HG02973 (cell line): ENCODE results near the gene GTPBP4.
"Not testable (repeated sequence)": the region's sequence is repeated elsewhere in the genome, so short reads cannot be mapped to it uniquely, and the experiment has no call there.

Experiments used
- ATAC-seq: cut with Tn5 transposase; IDR thresholded peaks from one replicate; pipeline ENCODE4 v1.9.1; 2021; ENCODE audit warnings: moderate library complexity; ENCODE audit not compliant: unreplicated experiment

The GTPBP4 gene

GRCh38 chr10:988667-989545 is 672 bp downstream of the GTPBP4 start:
- peak; percentile 8 for ATAC-seq

GRCh38 chr10:990808-991207 is 2.6 kb downstream of the GTPBP4 start:
- no peak for ATAC-seq

GRCh38 chr10:992467-992866 is 4.2 kb downstream of the GTPBP4 start:
- no peak for ATAC-seq

GRCh38 chr10:992871-993270 is 4.6 kb downstream of the GTPBP4 start:
- no peak for ATAC-seq

DNA sequence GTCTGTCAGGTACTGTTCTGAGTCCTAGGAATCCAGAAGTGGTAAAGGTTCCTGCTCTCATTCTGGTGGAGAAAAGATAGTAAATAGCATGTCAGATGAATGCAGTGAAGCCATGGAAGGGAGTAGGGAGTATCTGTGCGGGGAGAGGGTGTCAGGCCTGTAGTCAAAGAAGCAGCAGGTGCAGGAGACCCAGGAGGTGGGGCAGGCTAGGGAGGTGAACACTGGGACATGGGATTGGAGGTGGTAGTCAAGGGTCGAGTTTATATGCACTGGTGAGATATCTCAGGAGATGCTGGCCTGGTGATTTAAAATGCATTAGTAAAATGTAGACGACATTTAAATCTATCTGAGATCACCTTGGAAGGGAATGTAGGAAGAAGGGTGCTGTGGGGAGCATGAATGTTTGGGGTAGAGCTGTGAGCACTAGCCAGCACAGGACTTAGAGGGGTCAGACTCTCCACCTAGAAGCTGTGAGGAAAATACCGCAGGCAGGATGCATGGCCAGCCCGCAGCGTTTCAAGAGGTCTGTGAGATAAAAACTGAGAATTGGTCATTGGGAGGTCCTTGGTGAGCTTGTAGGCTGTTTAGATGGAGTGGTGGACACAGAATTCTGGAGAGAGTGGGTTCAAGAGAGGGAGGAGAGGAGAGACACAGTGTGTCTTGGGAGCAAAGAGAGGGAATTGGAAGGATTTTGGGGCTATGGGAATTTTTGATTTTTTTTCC is 6.8 kb downstream of the GTPBP4 start:
- no peak for ATAC-seq

GRCh38 chr10:995559-995926 is 7.3 kb downstream of the GTPBP4 start:
- ATAC-seq: no peak

DNA sequence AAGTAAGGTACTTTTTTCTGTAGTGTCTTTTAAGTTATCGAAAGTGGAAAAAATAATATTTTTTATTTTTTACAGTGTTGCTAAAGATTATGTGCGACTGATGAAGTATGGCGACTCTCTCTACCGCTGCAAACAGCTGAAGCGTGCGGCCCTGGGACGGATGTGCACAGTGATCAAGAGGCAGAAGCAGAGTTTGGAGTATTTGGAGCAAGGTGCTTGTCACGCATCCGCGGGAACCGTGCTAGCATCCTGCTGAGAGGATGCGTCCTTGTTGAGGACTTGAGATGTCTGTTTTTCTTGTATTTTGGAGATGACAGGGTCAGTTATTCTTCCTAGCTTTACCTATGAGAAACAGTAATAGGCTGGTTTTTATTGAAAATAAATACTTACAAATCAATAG is 7.8 kb downstream of the GTPBP4 start:
- ATAC-seq: no peak

- no peak for ATAC-seq
Observed at GRCh38 chr10:997266-998022, 9.2 kb downstream of the GTPBP4 start.

GRCh38 chr10:1002425-1003006 is 14.3 kb downstream of the GTPBP4 start:
- ATAC-seq: no peak

- no peak for ATAC-seq
Observed at GRCh38 chr10:1003884-1004670, 15.8 kb downstream of the GTPBP4 start.

GRCh38 chr10:1006573-1006972 is 18.3 kb downstream of the GTPBP4 start:
- no peak for ATAC-seq

GRCh38 chr10:1007583-1007982 is 19.3 kb downstream of the GTPBP4 start:
- no peak for ATAC-seq

GRCh38 chr10:1009071-1009494 is 20.8 kb downstream of the GTPBP4 start:
- ATAC-seq: no peak

- ATAC-seq: not testable (repeated sequence)
Observed at GRCh38 chr10:1009947-1010346, 21.7 kb downstream of the GTPBP4 start.

DNA sequence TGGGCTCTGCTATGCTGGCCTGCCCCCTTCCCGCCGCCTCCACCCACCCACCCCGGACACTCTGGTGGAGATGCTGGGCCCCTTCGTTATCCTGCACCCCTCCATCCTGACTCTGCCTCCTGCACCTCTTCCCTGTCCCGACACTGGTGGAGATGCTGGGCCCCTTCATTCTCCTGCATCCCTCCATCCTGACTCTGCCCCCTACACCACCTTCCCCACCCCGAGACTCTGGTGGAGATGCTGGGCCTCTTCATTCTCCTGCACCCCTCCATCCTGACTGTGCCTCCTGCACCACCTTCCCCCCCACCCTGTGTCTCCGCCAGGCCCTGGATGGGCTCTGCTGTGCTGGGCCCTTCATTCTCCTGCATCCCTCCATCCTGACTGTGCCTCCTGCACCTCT is 22.5 kb downstream of the GTPBP4 start:
- ATAC-seq: no peak

DNA sequence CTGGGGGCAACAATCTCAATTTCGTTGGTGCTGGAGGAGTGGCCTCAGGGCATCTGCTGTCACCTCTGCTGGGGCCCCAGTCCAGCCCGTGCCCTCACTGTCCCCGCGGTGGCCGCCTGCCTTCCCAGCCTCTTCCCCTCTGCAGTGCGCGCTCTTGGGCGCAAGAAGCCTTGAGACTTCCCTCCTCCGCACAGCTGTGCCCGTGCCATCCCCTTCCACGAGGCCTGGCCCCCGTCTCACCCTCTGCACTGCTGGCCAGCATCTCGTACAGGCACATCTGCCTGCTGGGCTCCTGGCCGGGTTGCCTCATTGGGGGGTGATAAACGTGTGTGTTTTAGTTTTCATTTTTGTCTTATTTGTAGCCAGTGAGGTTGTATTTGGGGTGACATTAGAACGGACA is 23.5 kb downstream of the GTPBP4 start:
- ATAC-seq: no peak

DNA sequence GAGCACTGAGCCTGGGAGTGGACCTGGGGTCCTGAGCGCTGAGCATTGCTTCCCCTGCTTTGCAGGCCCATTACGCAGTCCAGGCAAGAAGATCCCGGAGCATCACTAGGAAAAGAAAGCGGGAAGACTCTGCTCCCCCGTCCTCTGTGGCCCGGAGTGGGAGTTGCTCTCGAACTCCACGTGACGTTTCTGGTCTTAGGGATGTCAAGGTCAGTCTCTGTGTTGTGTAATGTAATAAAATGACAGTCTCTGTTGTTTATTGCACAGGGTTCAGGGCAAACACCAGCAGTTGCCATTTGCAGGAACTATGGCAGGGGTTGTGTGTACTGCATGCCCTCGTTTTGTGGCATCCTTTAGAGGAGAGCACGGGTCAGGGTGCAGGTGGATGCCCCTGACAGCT is 27.5 kb downstream of the GTPBP4 start:
- ATAC-seq: no peak

GRCh38 chr10:1019362-1019761 is 31.1 kb downstream of the GTPBP4 start:
- ATAC-seq: no peak

DNA sequence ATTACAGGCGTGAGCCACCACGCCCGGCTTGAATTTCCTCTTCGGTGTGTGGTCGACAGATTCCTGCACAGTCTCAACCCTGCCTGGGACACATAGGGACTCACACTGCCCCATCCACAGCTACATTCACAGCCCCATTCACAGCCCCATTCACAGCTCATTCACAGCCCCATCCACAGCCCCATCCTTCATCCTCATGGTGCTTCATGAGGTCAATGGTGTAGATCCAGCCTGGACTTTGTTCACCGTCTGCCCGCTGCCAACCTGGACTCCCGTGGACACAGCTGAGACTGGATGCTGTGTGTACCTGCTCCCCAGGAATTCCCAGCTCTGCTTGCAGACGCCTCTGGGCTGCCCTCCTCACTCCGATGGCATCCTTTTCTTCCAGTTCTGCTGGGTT is 32.2 kb downstream of the GTPBP4 start:
- no peak for ATAC-seq

GRCh38 chr10:1020958-1021357 is 32.7 kb downstream of the GTPBP4 start:
- ATAC-seq: no peak
